ENCODE data around the gene C9orf72. TPM values are rescaled to one million over a fixed set of nuclear protein-coding genes. Genes with fewer than 3 reads are reported as not detected.
A peak's percentile ranks its signal among the peaks of the same experiment; 100 is the strongest.

Gene C9orf72
- total and polyA plus RNA-seq, 11 donors = 7.2 to 27.2 (median 13.8) TPM

DNA sequence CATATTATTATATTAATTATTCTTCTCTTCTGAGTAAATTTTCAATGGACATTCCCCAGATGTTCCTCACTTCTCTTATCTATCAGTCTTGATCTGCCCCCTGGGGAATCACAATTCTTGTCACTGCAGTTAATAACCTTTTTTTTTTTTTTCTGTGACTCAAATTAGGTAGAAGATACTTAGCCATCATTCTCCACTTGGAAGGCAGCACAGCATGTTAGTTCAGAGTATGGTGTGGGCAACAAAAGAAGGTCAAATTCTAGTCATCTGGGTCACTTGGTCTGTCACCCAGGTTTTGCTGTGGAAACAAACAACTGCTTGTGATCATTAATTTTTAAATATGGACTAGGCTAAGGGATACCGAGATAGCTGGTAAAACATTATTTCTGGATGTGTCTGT lies 35.5 kb downstream of the C9orf72 start:
- Histone ChIP-seq H3K27me3 (no peaks in the 10 kb centered on the region), H3K27ac (peak overlapping the region in 1 of 12 donors; percentile 9), H3K9me3 (no peaks in the 10 kb centered on the region), H3K4me3 (no peak overlapping the region), H3K4me1 (peaks cover 0 to 42% (median 16%) of the 10 kb centered on the region in 12 donors), H3K36me3 (peaks cover 0 to 15% (median 3%) of the 10 kb centered on the region in 9 donors)
- intact Hi-C loops (cut with DNase I) = no loop called here
- DNase-seq (no peak), ATAC-seq (no peak)
- TF ChIP-seq, protein P1, sequence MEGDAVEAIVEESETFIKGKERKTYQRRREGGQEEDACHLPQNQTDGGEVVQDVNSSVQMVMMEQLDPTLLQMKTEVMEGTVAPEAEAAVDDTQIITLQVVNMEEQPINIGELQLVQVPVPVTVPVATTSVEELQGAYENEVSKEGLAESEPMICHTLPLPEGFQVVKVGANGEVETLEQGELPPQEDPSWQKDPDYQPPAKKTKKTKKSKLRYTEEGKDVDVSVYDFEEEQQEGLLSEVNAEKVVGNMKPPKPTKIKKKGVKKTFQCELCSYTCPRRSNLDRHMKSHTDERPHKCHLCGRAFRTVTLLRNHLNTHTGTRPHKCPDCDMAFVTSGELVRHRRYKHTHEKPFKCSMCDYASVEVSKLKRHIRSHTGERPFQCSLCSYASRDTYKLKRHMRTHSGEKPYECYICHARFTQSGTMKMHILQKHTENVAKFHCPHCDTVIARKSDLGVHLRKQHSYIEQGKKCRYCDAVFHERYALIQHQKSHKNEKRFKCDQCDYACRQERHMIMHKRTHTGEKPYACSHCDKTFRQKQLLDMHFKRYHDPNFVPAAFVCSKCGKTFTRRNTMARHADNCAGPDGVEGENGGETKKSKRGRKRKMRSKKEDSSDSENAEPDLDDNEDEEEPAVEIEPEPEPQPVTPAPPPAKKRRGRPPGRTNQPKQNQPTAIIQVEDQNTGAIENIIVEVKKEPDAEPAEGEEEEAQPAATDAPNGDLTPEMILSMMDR (IDR thresholded peaks at IDR 0.05) = no peak
- TF ChIP-seq POLR2A (IDR thresholded peaks at IDR 0.05) = no peak
- WGBS, 4 donors = 93 to 96% (median 94%) methylated on average over 1 of the region's 1 CpG

DNA sequence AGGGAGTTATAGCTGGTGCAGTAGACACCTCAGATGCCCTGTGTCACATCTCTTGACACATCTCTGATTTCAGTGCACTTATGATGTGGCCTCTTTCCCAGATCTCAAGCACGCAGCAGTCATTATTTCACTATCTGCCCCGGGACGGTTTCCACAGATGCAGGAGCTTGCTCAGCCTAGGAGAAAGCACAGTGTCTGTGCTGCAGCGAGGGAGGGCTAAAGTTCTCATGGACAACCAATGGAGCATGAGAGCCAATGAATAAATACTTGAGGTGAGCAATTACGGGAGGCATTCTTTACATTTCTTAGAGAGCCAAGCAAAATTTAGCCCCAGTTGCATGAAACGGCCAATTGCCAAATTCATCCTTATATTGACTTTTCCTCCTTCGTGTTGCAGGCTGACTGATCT lies 36.2 kb downstream of the C9orf72 start:
- intact Hi-C loops (cut with DNase I) = no loop called here
- DNase-seq (no peak), ATAC-seq (peak in 1 of 4 donors; percentile 65)
- Histone ChIP-seq H3K36me3 (peaks cover 0 to 12% (median 2%) of the 10 kb centered on the region in 9 donors), H3K27me3 (no peaks in the 10 kb centered on the region), H3K4me3 (no peak overlapping the region), H3K9me3 (no peaks in the 10 kb centered on the region), H3K4me1 (peaks cover 0 to 44% (median 16%) of the 10 kb centered on the region in 12 donors), H3K27ac (no peak overlapping the region)
- TF ChIP-seq, protein P1 (IDR thresholded peaks at IDR 0.05) = no peak
- no peak for TF ChIP-seq POLR2A (IDR thresholded peaks at IDR 0.05)
- 53 to 67% (median 66%) methylated on average over 7 of the region's 7 CpGs for WGBS, 4 donors

DNA sequence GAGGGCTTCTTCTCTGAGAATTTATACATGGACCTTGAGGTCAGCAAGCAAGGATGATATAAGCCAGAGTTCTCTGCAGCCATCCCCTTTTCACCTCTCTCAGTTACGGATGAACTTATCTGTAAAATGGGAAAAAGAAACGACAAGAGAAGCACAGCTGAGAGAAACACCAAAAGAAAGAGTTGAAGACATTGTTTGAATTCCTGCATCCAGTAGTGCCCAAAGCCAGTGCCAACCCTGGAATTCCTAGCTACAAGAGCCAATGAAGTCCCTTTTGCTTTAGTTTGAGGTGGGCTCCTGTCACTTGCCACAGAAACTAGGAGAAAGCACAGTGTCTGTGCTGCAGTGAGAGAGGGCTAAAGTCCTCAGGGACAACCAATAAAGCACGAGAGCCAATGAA lies 37.1 kb downstream of the C9orf72 start:
- Histone ChIP-seq H3K4me3 (no peak overlapping the region), H3K36me3 (peaks cover 0 to 12% (median 2%) of the 10 kb centered on the region in 9 donors), H3K4me1 (peaks cover 0 to 46% (median 16%) of the 10 kb centered on the region in 12 donors), H3K27ac (no peak overlapping the region), H3K9me3 (no peaks in the 10 kb centered on the region), H3K27me3 (no peaks in the 10 kb centered on the region)
- ATAC-seq (no peak), DNase-seq (no peak)
- 86 to 92% (median 89%) methylated on average over 3 of the region's 3 CpGs for WGBS, 4 donors
- no peak for TF ChIP-seq POLR2A (IDR thresholded peaks at IDR 0.05)
- TF ChIP-seq, protein P1 (IDR thresholded peaks at IDR 0.05) = no peak
- intact Hi-C loops (cut with DNase I) = no loop called here

DNA sequence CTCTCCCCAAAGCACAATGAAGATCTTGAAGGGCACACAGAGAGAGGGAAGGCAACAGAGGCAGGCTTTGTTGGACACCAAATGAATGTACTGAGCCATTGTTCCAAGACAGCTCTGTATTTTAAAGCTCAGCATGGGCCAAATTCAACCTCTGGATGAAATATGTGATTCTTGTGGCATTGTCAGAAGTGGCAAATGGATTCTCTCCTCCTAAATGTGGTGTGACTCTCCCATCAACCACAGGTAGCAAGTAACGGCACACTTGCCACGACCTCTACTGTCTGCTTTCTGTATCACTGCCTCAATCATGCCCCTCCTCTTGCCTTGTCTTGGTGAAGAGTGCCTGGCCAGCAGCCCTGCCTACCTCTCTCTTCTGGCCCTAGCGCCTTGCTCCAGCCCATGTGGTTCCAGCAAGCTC lies 37.6 kb downstream of the C9orf72 start:
- Histone ChIP-seq H3K4me3 (no peak overlapping the region), H3K27me3 (no peaks in the 10 kb centered on the region), H3K4me1 (peaks cover 0 to 43% (median 16%) of the 10 kb centered on the region in 12 donors), H3K9me3 (no peaks in the 10 kb centered on the region), H3K36me3 (peaks cover 0 to 12% (median 2%) of the 10 kb centered on the region in 9 donors), H3K27ac (no peak overlapping the region)
- no peak for TF ChIP-seq POLR2A (IDR thresholded peaks at IDR 0.05)
- TF ChIP-seq, protein P1 (IDR thresholded peaks at IDR 0.05) = no peak
- no peak for ATAC-seq
- DNase-seq = no peak
- intact Hi-C loops (cut with DNase I) = no loop called here
- 72 to 83% (median 77%) methylated on average over 3 of the region's 3 CpGs for WGBS, 4 donors
